Spinal cord (tissue), 10 donors: ENCODE data around the gene ADRA2B. TPM values are rescaled to one million over a fixed set of nuclear protein-coding genes. Genes with fewer than 3 reads are reported as not detected.

ENCODE experiments used
- DNase-seq, 6 donors: peaks; one replicate each; pipeline versions ENCODE4 v3.0.0 to v3.0.0-alpha.2; 2013 to 2015; ENCODE audit warnings: low spot score in 6 of 6, low read depth in 4 of 6
- H3K27ac ChIP-seq: one replicate; pipeline ENCODE4 v1.5.1; 2013; ENCODE audit warnings: low read depth, low read length, control low read depth
- H3K27me3 ChIP-seq: one replicate; pipeline ENCODE4 v1.6.1; 2013; ENCODE audit warnings: low read length; ENCODE audit not compliant: control insufficient read depth, insufficient read depth
- H3K36me3 ChIP-seq: one replicate; pipeline ENCODE4 v1.6.1; 2013; ENCODE audit warnings: low read length; ENCODE audit not compliant: control insufficient read depth, insufficient read depth
- H3K4me1 ChIP-seq: one replicate; pipeline ENCODE4 v1.6.1; 2013; ENCODE audit warnings: low read length; ENCODE audit not compliant: control insufficient read depth, insufficient read depth
- H3K4me3 ChIP-seq: one replicate; pipeline ENCODE4 v1.5.1; 2013; ENCODE audit warnings: low read depth, low read length, control low read depth
- H3K9me3 ChIP-seq: one replicate; pipeline ENCODE4 v1.6.1; 2013; ENCODE audit warnings: low read length; ENCODE audit not compliant: control insufficient read depth, insufficient read depth
- WGBS: methylation state at CpG from one replicate; pipeline ENCODE4 v1.1.5; 2013; ENCODE audit warnings: missing lambda C conversion rate; ENCODE audit not compliant: insufficient coverage; 5-methylcytosine and 5-hydroxymethylcytosine counted together
- polyA plus RNA-seq, 2 donors: library from polyadenylated mRNA; unstranded; fragments of 120-200 nt; gene quantifications; one replicate each; pipeline ENCODE4 v1.2.1, GENCODE V29; 2013; ENCODE audit not compliant: insufficient read length in 2 of 2
- total RNA-seq, 2 donors: library from RNA; depleted of rRNA in 1 of 2; stranded (reverse); fragments of 120-200 nt in 1 of 2; fragments of >200 nt in 1 of 2; gene quantifications; one replicate each; pipeline versions ENCODE4 v1.2.3 to v1.2.4, GENCODE V29; 2013 to 2014
- donor health status: healthy.

The ADRA2B gene
- total and polyA plus RNA-seq, 4 donors, result 0.25 to 0.88 (median 0.61) TPM

- WGBS, result 85% methylated on average over 22 of the region's 22 CpGs
- Histone ChIP-seq H3K27ac (no peak overlapping the region), H3K36me3 (no peaks in the 10 kb centered on the region), H3K27me3 (no peaks in the 10 kb centered on the region), H3K9me3 (no peaks in the 10 kb centered on the region), H3K4me3 (no peak overlapping the region), H3K4me1 (peaks cover 5% of the 10 kb centered on the region)
- DNase-seq, result no peak
These were observed 32.1 kb downstream of the ADRA2B start for GRCh38 chr2:96083989-96084857.

DNA sequence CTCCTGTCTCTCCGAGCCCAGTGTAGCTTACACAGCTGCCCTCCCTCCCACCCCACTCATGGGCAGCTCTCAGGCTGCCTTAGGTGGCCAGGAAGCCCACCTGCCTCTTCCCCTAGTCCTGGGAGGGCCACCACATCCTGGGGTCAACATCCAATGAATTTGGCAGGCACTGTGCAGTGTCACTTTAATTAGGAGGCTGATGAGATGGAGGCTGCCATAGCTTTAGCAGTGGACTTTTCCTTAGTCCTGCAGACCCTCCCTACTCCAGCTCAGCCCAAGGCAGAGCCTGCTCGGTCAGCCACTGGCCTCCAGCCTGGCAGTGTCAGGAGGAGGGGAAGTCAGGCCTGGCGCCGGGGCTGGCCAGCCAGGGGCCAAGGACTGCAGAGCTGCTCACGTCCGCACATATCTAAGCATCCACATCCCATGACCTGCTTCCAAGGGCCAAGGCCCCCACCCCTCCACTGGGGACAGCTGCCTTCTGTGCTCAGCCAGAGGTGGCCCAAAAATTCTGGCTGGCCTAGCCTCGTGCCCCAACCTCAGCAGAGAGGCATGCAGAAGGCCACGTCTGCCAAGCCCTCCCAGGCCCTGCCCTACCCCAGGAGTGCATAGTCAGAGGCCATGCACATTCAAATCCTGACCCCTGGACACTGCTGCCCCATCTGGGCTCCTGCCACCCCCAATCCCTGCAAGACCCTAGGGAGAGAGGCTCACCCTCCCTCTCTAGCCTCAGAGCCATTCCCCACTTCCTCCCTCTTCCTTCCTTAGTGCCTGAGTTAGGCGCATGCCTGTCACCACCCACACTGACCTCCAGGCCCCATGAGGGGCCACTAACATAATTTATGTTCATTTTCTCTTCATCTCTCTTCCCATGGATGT, 33.1 kb downstream of the ADRA2B start:
- Histone ChIP-seq H3K27ac (no peak overlapping the region), H3K27me3 (no peaks in the 10 kb centered on the region), H3K4me1 (no peaks in the 10 kb centered on the region), H3K36me3 (no peaks in the 10 kb centered on the region), H3K4me3 (no peak overlapping the region), H3K9me3 (no peaks in the 10 kb centered on the region)
- no peak for DNase-seq
- 78% methylated on average over 8 of the region's 9 CpGs for WGBS

GRCh38 chr2:96082211-96083063, 33.9 kb downstream of the ADRA2B start:
- Histone ChIP-seq H3K4me3 (no peak overlapping the region), H3K36me3 (no peaks in the 10 kb centered on the region), H3K27ac (no peak overlapping the region), H3K27me3 (no peaks in the 10 kb centered on the region), H3K9me3 (peaks cover 3% of the 10 kb centered on the region), H3K4me1 (no peaks in the 10 kb centered on the region)
- DNase-seq, result no peak
- WGBS, result 92% methylated on average over 14 of the region's 14 CpGs

DNA sequence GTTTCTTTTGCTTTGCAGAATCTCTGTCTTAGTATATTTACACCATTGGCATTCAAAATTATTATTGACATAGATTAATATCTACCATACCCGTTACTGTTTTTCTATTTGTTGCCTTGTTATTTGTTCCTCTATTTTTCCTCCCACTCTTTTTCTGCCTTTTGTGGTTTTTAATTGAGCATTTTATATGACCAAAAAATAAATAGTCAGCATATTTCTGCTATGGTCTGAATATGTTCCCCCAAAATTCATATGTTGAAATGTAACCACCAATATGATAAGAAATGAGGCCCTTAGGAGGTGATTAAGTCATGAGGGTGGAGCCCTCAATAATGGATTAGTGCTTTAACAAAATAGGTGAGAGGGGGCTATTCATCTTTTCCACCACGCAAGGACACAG, 35.3 kb downstream of the ADRA2B start:
- H3K27ac ChIP-seq, result no peak overlapping the region
- no CpG with 5 or more reads among the region's 2 CpGs for WGBS
- no peak overlapping the region for H3K4me3 ChIP-seq
- no peaks in the 10 kb centered on the region for H3K36me3 ChIP-seq
- no peak for DNase-seq
- no peaks in the 10 kb centered on the region for H3K27me3 ChIP-seq
- H3K4me1 ChIP-seq, result no peaks in the 10 kb centered on the region
- H3K9me3 ChIP-seq, result peaks cover 3% of the 10 kb centered on the region

DNA sequence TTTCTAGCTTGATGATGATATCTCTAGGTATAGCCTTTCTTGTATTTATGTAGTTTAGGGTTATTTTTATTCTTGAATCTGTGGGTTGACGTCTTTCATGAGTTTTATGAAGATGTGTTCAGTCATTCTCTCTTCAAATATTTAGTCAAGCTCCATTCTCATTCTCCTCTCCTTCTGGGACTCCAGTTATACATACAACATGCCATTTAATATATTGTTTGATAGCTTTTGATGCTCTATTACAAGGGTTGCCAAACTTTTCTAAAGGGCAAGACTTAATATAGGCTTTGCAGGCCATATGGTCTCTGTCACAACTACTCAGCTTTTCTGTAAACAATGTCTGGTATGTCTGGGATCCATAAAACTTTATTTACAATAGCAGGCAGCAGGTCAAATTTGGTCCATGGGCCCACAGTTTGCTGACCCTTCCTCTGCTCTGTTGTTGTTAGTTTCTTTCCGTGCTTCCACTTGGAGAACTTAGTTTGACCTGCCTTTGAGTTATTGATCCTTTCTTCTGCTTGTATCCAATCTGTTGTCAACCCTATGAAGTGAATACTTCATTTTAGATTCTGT, 41.1 kb downstream of the ADRA2B start:
- H3K36me3 ChIP-seq, result no peaks in the 10 kb centered on the region
- DNase-seq, result no peak
- H3K27ac ChIP-seq, result no peak overlapping the region
- peaks cover 18% of the 10 kb centered on the region for H3K4me1 ChIP-seq
- H3K9me3 ChIP-seq, result peaks cover 3% of the 10 kb centered on the region
- WGBS, result 80% methylated on average over 1 of the region's 2 CpGs
- no peaks in the 10 kb centered on the region for H3K27me3 ChIP-seq
- no peak overlapping the region for H3K4me3 ChIP-seq

GRCh38 chr2:96074156-96074555, 42.2 kb downstream of the ADRA2B start:
- 51% methylated on average over 5 of the region's 6 CpGs for WGBS
- H3K27me3 ChIP-seq, result no peaks in the 10 kb centered on the region
- no peaks in the 10 kb centered on the region for H3K36me3 ChIP-seq
- H3K27ac ChIP-seq, result no peak overlapping the region
- peaks cover 18% of the 10 kb centered on the region for H3K4me1 ChIP-seq
- no peak overlapping the region for H3K4me3 ChIP-seq
- H3K9me3 ChIP-seq, result peaks cover 3% of the 10 kb centered on the region
- DNase-seq, result no peak

DNA sequence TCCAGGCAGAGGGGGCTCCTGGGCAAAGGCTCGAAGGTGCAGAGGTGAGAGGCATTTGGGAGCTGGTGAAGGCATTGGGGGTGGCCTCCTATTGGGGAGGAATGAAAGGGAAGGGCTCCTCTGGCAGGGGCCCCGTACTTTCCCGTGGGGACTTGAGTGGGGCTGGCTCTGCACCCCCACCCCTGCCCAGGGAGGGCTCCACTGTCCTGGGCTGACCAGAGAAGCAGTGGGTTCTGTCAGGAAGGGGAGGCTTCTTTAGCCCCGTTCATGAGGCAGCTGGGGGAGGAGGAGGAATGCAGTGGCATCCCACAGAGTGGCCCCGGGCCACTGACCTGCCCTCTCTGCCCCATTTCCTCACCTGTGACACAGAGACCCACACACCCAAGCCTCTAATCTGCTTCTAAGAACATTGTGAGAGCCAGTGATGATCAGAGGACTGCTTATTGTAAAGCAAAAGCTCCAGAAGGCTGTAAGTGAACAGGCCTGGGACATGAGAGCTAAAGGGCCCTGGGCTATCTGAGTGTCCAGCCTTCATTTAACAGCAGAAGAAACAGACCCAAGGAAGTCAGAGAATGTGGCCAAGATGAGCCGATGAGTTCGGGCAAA, 43.1 kb downstream of the ADRA2B start:
- H3K27ac ChIP-seq, result no peak overlapping the region
- no peaks in the 10 kb centered on the region for H3K36me3 ChIP-seq
- H3K4me1 ChIP-seq, result peaks cover 19% of the 10 kb centered on the region
- no peak overlapping the region for H3K4me3 ChIP-seq
- peaks cover 3% of the 10 kb centered on the region for H3K9me3 ChIP-seq
- no peaks in the 10 kb centered on the region for H3K27me3 ChIP-seq
- DNase-seq, result no peak
- 94% methylated on average over 5 of the region's 7 CpGs for WGBS

- 95% methylated on average over 10 of the region's 11 CpGs for WGBS
- Histone ChIP-seq H3K4me1 (peaks cover 24% of the 10 kb centered on the region), H3K27me3 (no peaks in the 10 kb centered on the region), H3K9me3 (no peaks in the 10 kb centered on the region), H3K27ac (no peak overlapping the region), H3K36me3 (no peaks in the 10 kb centered on the region), H3K4me3 (no peak overlapping the region)
- no peak for DNase-seq
These were observed 43.6 kb downstream of the ADRA2B start for GRCh38 chr2:96072746-96073145.
